G401.6 (cell line): ENCODE measurements around the gene TOR4A.

Experiments
- FAIRE-seq: peaks from 2 replicates; lab custom pipeline; 2012; peaks lifted over from hg19 to GRCh38; lab: Jason Lieb, UNC

Gene TOR4A

DNA sequence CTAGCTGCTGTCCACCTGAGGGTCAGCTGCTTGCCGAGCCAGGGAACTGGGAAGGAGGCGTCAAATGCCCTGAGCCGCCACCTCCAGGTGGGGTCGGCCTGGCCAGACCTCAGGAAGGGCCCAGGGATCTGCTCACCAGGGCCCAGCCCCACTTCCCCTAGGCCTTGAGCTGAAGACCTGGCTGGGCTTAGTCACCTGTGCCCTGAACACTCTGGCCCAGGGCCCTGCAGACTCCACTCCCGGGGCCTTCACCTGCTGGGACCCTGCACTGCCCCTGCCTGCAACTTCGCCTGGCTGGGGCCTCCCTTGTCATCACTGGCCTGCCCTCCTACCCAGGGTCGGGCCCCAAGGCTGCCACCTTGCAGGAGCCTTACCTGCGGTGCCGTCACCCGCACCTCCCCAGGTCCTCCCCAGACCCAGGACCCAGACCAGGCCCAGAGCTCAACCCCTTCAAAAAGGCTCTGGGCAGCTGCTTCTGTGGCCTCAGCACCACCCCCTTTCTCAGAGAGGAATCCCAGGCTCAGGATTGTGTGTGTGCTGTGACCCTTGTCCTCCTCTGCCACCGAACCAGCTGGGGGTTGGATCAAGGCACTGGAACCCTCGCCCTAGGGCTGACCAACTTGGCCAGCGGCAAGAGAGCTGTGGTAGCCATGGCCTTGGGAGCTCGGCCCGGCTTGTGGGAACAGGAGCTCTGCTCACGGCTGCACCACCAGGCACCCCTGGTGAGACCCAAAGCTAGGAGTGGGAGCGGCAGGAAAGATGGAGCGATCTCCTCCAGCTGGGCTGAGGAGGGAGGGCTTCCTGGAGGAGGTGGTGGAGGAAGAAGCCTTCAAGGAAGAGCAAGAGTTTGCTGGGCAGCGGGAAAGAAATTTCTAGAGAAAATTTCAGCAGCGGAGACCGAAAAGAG, 23.6 kb upstream of the TOR4A start:
- FAIRE-seq: no peak

DNA sequence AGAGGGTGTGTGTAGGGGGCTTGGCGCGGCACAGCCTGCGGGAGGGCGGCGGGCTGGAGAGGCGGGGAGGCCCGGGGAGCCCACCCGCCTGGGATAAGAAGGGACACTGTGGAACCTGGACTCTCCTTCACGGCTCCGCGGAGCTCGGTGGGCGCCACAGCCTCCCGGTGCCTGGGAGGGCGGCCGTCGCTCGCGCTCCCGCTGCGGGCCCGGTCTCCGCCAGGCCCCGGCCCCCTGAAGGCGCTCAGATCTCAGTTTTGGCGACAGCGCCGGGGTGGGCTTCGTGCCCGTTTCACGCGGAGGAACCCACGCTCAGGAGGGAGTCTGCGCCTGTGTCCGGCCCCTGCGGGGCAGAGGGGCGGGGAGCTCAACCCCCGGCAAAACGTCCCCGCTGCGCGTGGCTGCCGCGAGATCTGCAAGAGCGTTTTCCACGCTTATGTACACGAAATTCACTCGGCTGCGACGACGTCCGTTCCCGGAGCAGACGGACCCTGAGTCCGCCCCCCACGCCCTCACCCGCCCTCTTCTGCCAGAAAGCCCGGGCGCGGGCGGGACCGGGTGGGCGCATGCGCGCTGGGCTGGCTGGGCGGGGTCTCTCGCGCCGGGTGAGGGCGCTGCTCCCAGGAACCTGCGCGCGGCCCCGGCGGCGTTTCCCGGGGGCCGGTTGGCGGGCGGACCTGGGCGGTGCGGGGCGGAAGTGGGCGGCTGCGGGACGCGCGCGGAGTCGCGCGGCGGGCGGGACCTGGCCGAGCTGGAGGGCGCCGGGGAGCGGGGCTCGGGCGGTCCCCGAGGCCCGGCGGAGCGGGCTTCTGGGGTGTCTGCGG, 22.7 kb upstream of the TOR4A start, which contains the start of gene NELFB:
Gene NELFB (plus strand): TSS at position 704 of the 824 bp plus-strand sequence.
- no peak for FAIRE-seq

DNA sequence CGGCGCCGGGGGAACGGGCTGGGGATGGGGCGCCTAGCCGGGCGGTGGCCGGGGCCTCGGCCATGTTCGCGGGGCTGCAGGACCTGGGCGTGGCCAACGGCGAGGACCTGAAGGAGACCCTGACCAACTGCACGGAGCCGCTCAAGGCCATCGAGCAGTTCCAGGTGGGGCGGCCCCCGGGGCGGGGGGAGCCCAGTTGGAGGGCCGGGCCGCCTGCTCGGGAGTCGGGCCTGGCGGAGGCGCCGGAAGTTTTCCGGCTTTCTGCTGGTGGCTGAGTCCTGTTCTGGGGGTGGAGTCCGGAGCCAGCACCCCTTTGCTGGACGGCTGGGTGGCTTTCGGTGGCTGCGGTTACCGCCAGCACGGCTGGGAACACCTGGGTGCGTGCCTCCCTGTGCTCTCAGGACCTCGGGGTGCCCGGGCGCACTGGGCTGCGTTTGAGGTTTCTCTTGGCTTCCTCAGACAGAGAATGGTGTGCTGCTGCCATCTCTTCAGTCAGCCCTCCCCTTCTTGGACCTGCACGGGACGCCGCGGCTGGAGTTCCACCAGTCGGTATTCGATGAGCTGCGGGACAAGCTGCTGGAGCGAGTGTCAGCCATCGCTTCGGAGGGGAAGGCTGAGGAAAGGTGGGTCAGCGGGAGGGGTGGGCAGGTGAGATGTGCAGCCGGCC, 21.9 kb upstream of the TOR4A start:
- no peak for FAIRE-seq

DNA sequence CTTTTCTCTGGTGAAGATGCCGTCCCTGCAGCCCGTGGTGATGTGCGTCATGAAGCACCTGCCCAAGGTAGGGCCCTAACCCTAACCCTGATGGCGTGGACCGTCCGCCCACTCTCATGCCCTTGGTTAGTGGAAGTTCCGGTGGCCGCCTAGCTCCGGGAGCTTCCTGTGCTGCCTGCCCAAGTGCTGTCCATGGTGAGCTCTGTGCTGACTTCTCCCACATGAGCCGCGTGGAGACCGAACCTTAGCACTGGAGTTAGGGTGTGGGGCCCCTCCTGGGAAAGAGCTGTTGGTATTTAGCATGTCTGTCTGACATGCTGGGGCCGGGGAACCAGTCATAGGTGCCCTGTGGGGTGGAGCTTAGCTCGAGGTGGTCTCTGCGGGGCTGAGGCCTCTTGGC, 21.2 kb upstream of the TOR4A start:
- FAIRE-seq: no peak

DNA sequence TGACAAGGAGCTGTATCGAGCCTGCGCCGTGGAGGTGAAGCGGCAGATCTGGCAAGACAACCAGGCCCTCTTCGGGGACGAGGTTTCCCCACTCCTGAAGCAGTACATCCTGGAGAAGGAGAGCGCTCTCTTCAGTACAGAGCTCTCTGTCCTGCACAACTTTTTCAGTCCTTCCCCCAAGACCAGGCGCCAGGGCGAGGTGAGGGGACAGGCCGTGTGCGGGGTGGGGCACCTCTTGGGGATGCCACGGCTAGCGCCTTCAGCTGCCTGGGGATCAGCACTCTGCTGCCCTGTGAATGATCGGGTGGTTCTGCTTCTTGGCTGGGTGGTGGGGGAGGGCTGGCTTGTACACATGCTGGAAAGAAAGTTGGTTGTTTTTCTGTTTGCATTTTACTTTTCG, 20.7 kb upstream of the TOR4A start:
- FAIRE-seq: no peak

DNA sequence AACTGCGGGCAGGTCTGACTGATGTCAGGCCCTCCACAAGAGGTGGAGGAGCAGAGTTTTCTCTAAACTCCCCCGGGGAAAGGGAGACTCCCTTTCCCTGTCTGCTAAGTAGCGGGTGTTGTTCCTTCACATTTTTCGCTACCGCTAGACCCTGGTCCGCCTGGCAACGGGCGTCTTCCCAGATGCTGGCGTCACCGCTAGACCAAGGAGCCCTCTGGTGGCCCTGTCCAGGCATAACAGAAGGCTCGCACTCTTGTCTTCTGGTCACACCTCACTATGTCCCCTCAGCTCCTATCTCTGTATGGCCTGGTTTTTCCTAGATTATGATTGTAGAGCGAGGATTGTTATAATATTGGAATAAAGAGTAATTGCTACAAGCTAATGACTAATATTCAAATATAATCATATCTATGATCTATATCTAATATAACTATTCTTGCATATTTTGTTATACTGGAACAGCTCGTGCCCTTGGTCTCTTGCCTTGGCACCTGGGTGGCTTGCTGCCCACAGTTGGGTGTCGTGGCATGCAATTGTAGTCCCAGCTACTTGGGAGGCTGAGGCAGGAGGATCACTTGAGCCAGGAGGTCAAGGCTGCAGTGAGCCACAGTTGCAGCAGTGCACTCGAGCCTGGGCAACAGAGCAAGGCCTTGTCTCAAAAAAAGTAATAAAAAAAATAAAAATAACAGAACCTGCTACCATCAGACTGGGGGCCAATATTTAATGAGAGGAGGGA, 15.2 kb upstream of the TOR4A start:
- FAIRE-seq: peak; percentile 89

DNA sequence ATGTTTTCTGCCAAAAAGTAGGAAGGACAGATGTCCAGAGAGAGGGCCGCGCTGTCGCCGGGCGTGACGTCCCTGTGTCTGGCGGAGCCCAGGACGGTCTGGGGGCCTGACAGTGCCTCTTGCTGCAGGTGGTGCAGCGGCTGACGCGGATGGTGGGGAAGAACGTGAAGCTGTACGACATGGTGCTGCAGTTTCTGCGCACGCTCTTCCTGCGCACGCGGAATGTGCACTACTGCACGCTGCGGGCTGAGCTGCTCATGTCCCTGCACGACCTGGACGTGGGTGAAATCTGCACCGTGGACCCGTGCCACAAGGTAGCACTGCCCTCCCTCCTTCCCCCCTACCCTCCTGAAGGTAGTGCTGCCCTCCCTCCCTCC, 14.6 kb upstream of the TOR4A start:
- FAIRE-seq: no peak

DNA sequence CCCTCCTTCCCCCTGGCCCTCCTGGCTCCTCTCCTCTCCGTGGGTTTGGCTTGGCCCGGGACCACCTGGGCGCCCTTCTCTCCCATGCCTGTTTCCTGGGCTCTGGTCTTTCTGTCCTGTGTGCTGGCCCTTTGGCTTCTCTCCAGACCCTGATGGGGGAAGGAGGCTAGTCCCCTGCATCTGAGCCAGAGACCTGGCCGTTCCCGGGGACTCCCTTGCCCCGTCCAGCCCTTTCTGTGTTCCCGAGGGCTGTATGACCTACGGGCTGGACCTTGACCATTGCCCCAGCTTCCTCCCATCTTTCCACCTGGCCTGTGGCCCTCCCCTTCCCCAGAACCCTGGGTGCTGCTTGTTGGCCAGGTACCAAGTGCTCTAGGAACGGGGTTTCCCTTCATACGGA, 14.0 kb upstream of the TOR4A start:
- FAIRE-seq: no peak

DNA sequence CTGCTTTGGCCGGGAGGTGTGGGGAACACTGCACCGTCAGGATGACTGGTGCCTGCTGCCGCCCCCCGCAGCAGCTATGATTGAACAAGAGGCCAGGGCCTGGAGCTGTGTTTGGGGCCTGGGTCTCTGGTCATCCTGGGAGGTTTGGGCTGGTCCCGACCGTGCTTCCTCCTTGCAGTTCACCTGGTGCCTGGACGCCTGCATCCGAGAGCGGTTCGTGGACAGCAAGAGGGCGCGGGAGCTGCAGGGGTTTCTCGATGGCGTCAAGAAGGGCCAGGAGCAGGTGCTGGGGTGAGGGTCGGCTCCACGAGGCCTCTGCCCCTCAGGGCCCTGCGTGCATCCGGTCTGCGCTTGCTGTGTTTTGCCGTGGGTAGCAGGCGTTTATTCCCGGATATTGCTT, 13.5 kb upstream of the TOR4A start:
- FAIRE-seq: no peak

DNA sequence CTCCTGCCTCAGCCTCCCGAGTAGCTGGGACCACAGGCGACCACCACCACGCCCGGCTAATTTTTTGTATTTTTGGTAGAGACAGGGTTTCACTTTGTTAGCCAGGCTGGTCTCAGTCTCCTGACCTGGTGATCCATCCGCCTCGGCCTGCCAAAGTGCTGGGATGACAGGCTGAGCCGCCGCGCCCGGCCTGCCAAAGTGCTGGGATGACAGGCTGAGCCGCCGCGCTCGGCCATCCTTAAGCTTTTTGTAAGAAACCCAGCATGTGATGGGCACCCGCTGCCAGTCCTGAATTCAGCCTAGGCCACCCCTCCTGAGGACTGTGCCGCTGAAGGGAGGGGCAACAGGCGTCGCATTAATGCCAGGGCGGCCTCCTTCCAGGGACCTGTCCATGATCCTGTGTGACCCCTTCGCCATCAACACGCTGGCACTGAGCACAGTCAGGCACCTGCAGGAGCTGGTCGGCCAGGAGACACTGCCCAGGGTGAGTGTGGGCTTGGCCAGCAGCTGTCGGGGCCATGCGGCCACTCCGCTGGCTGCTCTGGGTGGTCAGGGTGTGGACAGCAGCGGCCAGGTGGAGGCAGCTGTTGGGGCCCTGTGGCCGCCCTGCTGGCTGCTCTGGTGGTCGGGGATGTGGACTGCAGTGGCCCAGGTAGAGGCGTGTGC, 11.9 kb upstream of the TOR4A start:
- FAIRE-seq: no peak

DNA sequence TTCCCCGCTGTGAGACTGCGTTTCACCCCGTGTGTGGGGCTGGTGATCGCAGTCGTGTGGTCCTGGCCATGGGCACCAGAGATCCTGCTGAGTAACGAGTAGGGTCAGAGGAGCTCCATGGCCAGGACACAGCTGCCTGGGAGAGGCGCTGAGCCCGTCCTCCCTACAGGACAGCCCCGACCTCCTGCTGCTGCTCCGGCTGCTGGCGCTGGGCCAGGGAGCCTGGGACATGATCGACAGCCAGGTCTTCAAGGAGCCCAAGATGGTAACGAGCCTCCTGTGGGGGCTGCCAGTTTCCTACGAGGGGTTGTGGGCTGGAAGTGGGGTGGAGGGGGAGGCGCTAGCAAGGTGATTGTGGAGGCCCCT, 11.4 kb upstream of the TOR4A start:
- FAIRE-seq: no peak

DNA sequence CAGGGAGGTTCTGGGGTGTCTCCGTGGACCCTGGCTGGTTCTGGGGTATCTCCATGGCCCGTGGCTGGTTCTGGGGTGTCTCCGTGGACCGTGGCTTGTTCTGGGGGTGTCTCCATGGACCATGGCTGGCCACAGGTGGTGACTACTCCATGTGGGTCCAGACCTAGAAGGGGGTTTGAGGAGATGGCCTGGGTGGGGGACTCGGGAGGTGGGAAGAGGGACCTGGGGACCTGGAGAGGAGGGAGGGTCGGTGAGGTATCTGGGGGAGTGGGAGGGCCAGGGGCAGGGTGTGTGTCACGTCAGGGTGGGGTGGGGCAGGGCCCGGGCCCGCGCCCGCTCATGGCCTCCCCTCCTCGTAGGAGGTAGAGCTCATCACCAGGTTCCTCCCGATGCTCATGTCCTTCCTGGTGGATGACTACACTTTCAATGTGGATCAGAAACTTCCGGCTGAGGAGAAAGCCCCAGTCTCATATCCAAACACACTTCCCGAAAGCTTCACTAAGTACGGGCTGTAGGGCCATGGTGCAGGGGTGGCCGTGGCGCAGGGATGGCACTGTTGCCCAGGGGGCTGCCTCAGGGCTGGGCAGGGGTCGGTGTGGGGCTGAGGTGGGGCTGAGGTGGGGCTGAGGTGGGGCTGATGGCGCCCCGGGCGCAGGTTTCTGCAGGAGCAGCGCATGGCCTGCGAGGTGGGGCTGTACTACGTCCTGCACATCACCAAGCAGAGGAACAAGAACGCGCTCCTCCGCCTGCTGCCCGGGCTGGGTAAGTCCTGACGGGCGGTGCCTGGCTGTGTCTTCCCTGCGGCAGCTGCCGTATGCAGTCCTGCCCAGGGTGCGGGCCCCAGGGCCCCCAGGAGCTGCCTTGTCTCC, 10.7 kb upstream of the TOR4A start:
- no peak for FAIRE-seq

DNA sequence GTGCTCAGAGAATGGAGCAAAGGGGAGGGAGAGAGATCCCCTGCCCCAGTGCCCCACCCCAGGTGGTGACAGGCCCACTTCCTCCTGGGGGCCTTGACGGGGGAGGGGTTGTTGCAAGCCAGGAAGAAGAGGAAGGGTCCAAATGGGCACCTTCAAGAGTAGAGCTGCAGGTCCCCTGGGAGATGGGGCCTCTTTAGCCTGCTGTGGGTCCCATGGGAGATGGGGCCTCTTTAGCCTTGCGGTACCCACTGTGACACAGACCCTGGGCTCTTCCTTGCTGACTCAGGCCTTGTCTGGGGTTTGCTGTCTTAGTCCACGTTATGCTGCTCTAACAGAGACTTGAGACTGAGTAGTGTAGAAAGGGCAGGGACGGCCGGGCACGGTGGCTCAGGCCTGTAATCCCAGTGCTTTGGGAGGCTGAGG, 9.6 kb upstream of the TOR4A start:
- FAIRE-seq: no peak

DNA sequence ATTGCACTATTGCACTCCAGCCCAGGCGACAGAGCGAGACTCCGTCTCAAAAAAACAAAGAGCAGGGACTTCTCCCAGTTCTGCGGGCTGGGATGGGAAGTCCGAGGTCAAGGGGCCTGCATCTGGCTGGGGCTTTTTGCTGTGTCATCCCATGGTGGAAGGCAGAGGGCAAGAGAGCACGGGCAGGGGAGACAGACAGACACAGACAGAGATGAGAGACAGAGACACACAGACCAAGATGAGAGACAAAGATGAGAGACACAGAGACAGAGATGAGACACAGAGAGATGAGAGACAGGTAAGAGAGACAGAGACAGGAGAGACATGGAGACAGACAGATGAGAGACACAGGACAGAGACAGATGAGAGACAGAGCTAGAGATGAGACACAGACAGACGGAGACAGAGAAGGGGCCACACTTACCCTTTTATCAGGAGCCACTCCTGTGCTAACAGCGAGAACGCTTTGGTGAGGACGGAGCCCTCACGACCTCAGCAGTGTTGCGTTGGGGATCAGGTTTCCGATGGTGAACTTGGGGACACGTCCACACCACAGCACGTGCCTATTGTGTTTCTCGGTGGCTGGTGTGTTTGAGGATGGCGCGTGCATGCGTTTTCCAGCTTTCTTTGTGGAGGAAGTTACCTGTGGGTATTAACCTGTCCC, 8.9 kb upstream of the TOR4A start:
- no peak for FAIRE-seq

DNA sequence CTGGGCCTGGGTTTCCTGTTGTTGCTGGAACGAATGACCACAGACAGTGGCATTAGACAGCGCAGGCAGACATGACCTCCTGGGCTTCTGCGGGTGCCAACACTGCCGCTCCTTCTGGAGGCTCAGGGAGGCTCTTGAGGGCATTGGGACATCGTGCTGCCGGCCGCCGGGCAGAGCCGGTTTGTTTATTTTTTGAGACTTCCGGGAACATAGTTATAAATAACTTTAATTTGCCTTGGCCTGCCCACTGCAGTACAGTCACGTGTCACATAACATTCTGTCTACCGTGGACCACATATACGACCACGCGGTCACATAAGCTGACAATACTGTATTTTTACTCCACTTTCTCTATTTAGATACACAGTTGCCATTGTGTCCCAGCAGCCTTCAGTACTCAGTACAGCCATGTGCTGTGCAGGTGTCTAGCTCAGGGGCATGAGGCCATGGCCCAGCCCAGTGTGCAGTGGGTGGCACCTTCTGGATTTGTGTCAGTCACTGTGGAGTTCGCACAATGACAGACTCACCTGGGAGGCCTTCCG, 8.2 kb upstream of the TOR4A start:
- FAIRE-seq: no peak

DNA sequence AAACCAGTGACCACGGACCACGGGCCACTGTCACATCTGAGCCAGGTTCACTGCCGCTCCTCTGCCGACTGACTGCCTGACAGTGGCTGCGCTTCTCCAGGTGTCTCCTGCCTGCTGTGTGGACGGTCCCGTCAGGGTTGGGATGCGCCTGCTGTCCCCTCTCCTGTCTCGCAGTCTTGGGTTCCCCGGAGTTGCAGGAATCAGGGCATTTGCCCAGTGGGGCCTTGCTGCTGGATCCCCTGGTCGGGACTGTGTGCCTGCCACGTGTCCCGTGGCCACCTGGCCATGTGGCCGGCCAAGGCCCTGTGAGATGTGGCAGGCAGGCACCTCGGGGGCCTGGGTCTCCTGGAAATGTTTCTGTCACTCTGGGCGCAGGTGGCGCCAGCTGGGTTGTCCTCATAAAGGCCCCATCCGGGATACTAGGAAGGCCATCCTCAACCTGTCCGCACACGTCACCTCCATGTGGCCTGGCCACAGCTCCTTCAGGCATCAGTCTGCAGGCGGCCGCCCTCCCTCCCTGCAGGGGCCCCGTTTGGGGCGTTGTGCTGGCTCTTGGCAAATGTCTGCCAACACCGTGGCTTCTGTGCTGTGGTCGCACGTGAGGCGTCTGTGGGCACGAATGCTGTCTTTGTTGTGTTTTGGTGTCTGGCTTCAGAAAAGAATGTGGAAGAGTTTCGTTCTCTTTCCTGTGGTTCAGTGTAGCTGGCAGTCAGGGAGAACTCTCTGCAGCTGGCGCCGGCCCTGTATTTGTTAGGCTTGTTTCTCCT, 6.4 kb upstream of the TOR4A start:
- no peak for FAIRE-seq

DNA sequence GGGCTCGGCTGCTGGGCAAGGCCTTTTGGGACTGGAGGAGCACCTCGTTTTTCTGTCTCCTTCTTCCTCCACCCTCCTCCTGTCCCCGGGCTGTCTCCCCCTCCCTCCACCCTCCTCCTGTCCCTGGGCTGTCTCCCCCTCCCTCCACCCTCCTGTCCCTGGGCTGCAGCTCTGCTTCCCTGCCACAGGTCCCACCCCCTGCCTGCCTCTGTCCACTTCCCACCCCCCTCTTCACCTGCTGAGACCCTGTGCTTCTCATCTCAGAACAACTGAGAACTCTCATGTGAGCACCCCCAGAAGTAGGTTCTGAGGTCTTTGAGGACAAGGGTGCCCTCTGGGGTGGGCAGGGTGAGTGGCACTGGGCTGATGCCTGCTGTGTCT, 5.8 kb upstream of the TOR4A start:
- no peak for FAIRE-seq

DNA sequence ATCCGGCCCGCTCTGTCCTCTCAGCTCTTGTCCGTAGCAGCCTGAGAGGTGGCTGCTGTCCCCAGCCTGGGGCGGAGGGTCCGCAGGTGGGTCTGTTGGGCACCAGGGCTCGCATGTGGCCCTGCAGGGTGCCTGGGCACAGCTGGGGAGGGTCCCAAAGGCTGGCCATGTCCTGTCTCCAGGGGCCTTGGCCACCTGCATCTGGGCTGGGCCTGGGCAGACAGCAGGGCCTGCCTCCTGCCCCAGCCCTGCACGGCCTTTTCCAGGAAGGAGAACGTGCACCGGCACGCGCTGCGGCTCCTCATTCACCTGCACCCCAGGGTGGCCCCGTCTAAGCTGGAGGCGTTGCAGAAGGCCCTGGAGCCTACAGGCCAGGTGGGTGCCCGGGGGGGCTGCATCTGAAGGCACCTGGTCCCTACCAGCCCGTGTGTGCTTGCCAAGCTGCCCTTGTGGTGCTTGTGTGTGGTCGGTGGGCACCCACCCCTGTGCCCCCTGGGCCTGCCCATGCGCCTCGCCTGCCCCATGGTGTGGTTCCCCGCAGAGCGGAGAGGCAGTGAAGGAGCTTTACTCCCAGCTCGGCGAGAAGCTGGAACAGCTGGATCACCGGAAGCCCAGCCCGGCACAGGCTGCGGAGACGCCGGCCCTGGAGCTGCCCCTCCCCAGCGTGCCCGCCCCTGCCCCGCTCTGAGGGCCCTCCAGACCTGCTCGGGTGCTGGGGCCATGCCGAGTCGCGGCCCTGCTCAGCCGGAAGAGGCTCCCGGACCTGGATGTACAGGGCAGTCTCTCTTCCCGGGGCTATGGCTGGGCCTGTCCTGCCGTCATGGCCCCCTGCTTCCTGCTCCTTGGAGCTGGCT, 5.1 kb upstream of the TOR4A start:
- FAIRE-seq: no peak
